ENCODE data around the gene BICD1. TPM values are rescaled to one million over a fixed set of nuclear protein-coding genes. Genes with fewer than 3 reads are reported as not detected.

Gene BICD1
- total RNA-seq, 1 donor from 2014 or later: 38.6 TPM

GRCh38 chr12:32205731-32206130 lies 99.1 kb downstream of the BICD1 start:
- no peak for TF ChIP-seq CTCF (IDR thresholded peaks at IDR 0.05; ENCODE audit: unreplicated experiment)
- H3K27ac Mint-ChIP-seq: no peak overlapping the region
- H3K4me1 Mint-ChIP-seq: peaks cover 2% of the 10 kb centered on the region
- DNase-seq (ENCODE audit: low spot score in 2 of 2, unreplicated experiment in 2 of 2): no peak
- peaks cover 5% of the 10 kb centered on the region for H3K9me3 Mint-ChIP-seq
- no peaks in the 10 kb centered on the region for H3K27me3 Mint-ChIP-seq (ENCODE audit: low read depth)
- H3K36me3 Mint-ChIP-seq: peaks cover 6% of the 10 kb centered on the region
- H3K4me3 Mint-ChIP-seq: no peak overlapping the region

GRCh38 chr12:32208355-32208754 lies 101.7 kb downstream of the BICD1 start:
- peaks cover 5% of the 10 kb centered on the region for H3K4me1 Mint-ChIP-seq
- H3K9me3 Mint-ChIP-seq: peaks cover 5% of the 10 kb centered on the region
- no peaks in the 10 kb centered on the region for H3K27me3 Mint-ChIP-seq (ENCODE audit: low read depth)
- no peak overlapping the region for H3K27ac Mint-ChIP-seq
- no peak for DNase-seq (ENCODE audit: low spot score in 2 of 2, unreplicated experiment in 2 of 2)
- H3K4me3 Mint-ChIP-seq: no peak overlapping the region
- H3K36me3 Mint-ChIP-seq: peaks cover 6% of the 10 kb centered on the region
- TF ChIP-seq CTCF (IDR thresholded peaks at IDR 0.05; ENCODE audit: unreplicated experiment): no peak

GRCh38 chr12:32211066-32211899 lies 104.6 kb downstream of the BICD1 start:
- H3K9me3 Mint-ChIP-seq: no peaks in the 10 kb centered on the region
- no peak for TF ChIP-seq CTCF (IDR thresholded peaks at IDR 0.05; ENCODE audit: unreplicated experiment)
- H3K4me1 Mint-ChIP-seq: peaks cover 5% of the 10 kb centered on the region

GRCh38 chr12:32211900-32212156 lies 105.2 kb downstream of the BICD1 start:
- Mint-ChIP-seq H3K36me3 (peaks cover 4% of the 10 kb centered on the region), H3K4me1 (peaks cover 5% of the 10 kb centered on the region), H3K9me3 (no peaks in the 10 kb centered on the region), H3K27me3 (ENCODE audit: low read depth) (no peaks in the 10 kb centered on the region), H3K4me3 (no peak overlapping the region), H3K27ac (no peak overlapping the region)
- no peak for DNase-seq (ENCODE audit: low spot score in 2 of 2, unreplicated experiment in 2 of 2)
- TF ChIP-seq CTCF (IDR thresholded peaks at IDR 0.05; ENCODE audit: unreplicated experiment): no peak

More at GRCh38 chr12:32211066-32211899, 104.6 kb downstream of the BICD1 start:
- peaks cover 2% of the 10 kb centered on the region for H3K36me3 Mint-ChIP-seq
- no peak overlapping the region for H3K4me3 Mint-ChIP-seq
- peak overlapping the region; percentile 59 for H3K27ac Mint-ChIP-seq
- DNase-seq (ENCODE audit: low spot score in 2 of 2, unreplicated experiment in 2 of 2): no peak
- H3K27me3 Mint-ChIP-seq (ENCODE audit: low read depth): no peaks in the 10 kb centered on the region

GRCh38 chr12:32214723-32215122 lies 108.1 kb downstream of the BICD1 start:
- Mint-ChIP-seq H3K36me3 (peaks cover 14% of the 10 kb centered on the region), H3K4me3 (no peak overlapping the region), H3K9me3 (no peaks in the 10 kb centered on the region), H3K27ac (no peak overlapping the region), H3K4me1 (peaks cover 5% of the 10 kb centered on the region), H3K27me3 (ENCODE audit: low read depth) (no peaks in the 10 kb centered on the region)
- no peak for DNase-seq (ENCODE audit: low spot score in 2 of 2, unreplicated experiment in 2 of 2)
- no peak for TF ChIP-seq CTCF (IDR thresholded peaks at IDR 0.05; ENCODE audit: unreplicated experiment)
